C4-2B (cell line): ENCODE measurements around the gene RNF31.

ENCODE experiments used
- CTCF ChIP-seq: fragments of 450-650 bp; conservative IDR thresholded peaks from 2 replicates; pipeline ENCODE4 v1.5.1; 2017; ENCODE audit warnings: mild to moderate bottlenecking
- ZFX ChIP-seq: fragments of 450-650 bp; IDR thresholded peaks from 2 replicates; pipeline ENCODE4 v1.6.1; 2017

GRCh38 chr14:24190416-24190815 is 43.1 kb downstream of the RNF31 start:
- TF ChIP-seq CTCF, result no peak
- no peak for TF ChIP-seq ZFX
